Liver (tissue), 9 donors: ENCODE measurements around the gene KIF26B. TPM values are rescaled to one million over a fixed set of nuclear protein-coding genes. Genes with fewer than 3 reads are reported as not detected.
A peak's percentile ranks its signal among the peaks of the same experiment; 100 is the strongest.

ENCODE experiments used
- DNase-seq: peaks from one replicate; pipeline ENCODE4 v3.0.0-alpha.2; 2017; ENCODE audit warnings: low spot score
- H3K27ac ChIP-seq, 2 donors: one replicate each; pipeline ENCODE4 v1.7.0; 2013; ENCODE audit warnings: inconsistent platforms in 2 of 2, low read length in 2 of 2, control low read depth in 1 of 2, low read depth in 1 of 2, mild to moderate bottlenecking in 1 of 2
- H3K27me3 ChIP-seq, 4 donors: one replicate each; pipeline versions ENCODE4 v1.6.1 to v1.7.0; 2013; ENCODE audit warnings: low read length in 3 of 4, inconsistent platforms in 1 of 4, mild to moderate bottlenecking in 1 of 4, moderate library complexity in 1 of 4; ENCODE audit not compliant: control insufficient read depth in 4 of 4, insufficient read depth in 4 of 4
- H3K36me3 ChIP-seq, 4 donors: one replicate each; pipeline versions ENCODE4 v1.6.1 to v1.7.0; 2013; ENCODE audit warnings: low read length in 3 of 4, mild to moderate bottlenecking in 3 of 4, low read depth in 1 of 4, moderate library complexity in 1 of 4; ENCODE audit not compliant: control insufficient read depth in 4 of 4, insufficient read depth in 3 of 4
- H3K4me1 ChIP-seq, 4 donors: one replicate each; pipeline versions ENCODE4 v1.6.1 to v1.7.0; 2013; ENCODE audit warnings: low read length in 3 of 4, mild to moderate bottlenecking in 3 of 4, moderate library complexity in 1 of 4; ENCODE audit not compliant: control insufficient read depth in 4 of 4, insufficient read depth in 4 of 4
- H3K4me3 ChIP-seq, 3 donors: one replicate each; pipeline versions ENCODE4 v1.6.1 to v1.7.0; 2013; ENCODE audit warnings: low read length in 3 of 3, control low read depth in 1 of 3, low read depth in 1 of 3, mild to moderate bottlenecking in 1 of 3
- H3K9ac ChIP-seq, 2 donors: one replicate each; pipeline ENCODE4 v1.7.0; 2013; ENCODE audit warnings: low read length in 2 of 2, mild to moderate bottlenecking in 2 of 2, moderate library complexity in 2 of 2, control low read depth in 1 of 2, low read depth in 1 of 2
- H3K9me3 ChIP-seq, 4 donors: one replicate each; pipeline versions ENCODE4 v1.6.1 to v1.7.0; 2013; ENCODE audit warnings: low read length in 3 of 4; ENCODE audit not compliant: control insufficient read depth in 4 of 4
- ATF3 ChIP-seq: IDR thresholded peaks from 2 replicates; pipeline ENCODE4 v1.6.1; 2016; ENCODE audit warnings: antibody characterized with exemption
- CTCF ChIP-seq: fragments of 150-350 bp; IDR thresholded peaks from 2 replicates; pipeline ENCODE4 v1.5.1; 2017; ENCODE audit warnings: improper control_type of control experiment, low read depth, low read length; ENCODE audit not compliant: missing input control
- EGR1 ChIP-seq, 2 donors: IDR thresholded peaks; 2 replicates each; pipeline ENCODE4 v1.6.1; 2016 to 2018; ENCODE audit warnings: antibody characterized with exemption in 2 of 2, low read depth in 2 of 2
- FOXA2 ChIP-seq: IDR thresholded peaks from 2 replicates; pipeline ENCODE4 v1.6.1; 2016; ENCODE audit warnings: antibody characterized with exemption
- GABPA ChIP-seq, 2 donors: IDR thresholded peaks in 1 of 2; conservative IDR thresholded peaks in 1 of 2; 2 replicates each; pipeline ENCODE4 v1.6.1; 2016; ENCODE audit warnings: antibody characterized with exemption in 2 of 2, mild to moderate bottlenecking in 1 of 2, moderate library complexity in 1 of 2
- JUND ChIP-seq, 2 donors: IDR thresholded peaks; 2 replicates each; pipeline ENCODE4 v1.6.1; 2016; ENCODE audit warnings: antibody characterized with exemption in 2 of 2
- MAX ChIP-seq: IDR thresholded peaks from 2 replicates; pipeline ENCODE4 v1.6.1; 2016; ENCODE audit warnings: antibody characterized with exemption
- NR2F2 ChIP-seq: IDR thresholded peaks from 2 replicates; pipeline ENCODE4 v1.6.1; 2016; ENCODE audit warnings: antibody characterized with exemption
- RAD21 ChIP-seq, 2 donors: IDR thresholded peaks; 2 replicates each; pipeline ENCODE4 v1.6.1; 2016; ENCODE audit warnings: antibody characterized with exemption in 2 of 2, mild to moderate bottlenecking in 2 of 2
- REST ChIP-seq: IDR thresholded peaks from 2 replicates; pipeline ENCODE4 v1.6.1; 2016; ENCODE audit warnings: antibody characterized with exemption, mild to moderate bottlenecking
- RXRA ChIP-seq, 2 donors: IDR thresholded peaks; 2 replicates each; pipeline ENCODE4 v1.6.1; 2017 to 2018; ENCODE audit warnings: antibody characterized with exemption in 2 of 2, mild to moderate bottlenecking in 1 of 2
- SP1 ChIP-seq: IDR thresholded peaks from 2 replicates; pipeline ENCODE4 v1.6.1; 2018; ENCODE audit warnings: antibody characterized with exemption, mild to moderate bottlenecking
- TAF1 ChIP-seq: conservative IDR thresholded peaks from 2 replicates; pipeline ENCODE4 v1.6.1; 2016; ENCODE audit warnings: antibody characterized with exemption, mild to moderate bottlenecking
- YY1 ChIP-seq: IDR thresholded peaks from 2 replicates; pipeline ENCODE4 v1.6.1; 2016; ENCODE audit warnings: antibody characterized with exemption, mild to moderate bottlenecking
- WGBS: extraction: QIAGEN DNeasy Blood & Tissue Kit; methylation state at CpG from one replicate; pipeline ENCODE4 v1.1.7; 2013; 5-methylcytosine and 5-hydroxymethylcytosine counted together
- polyA plus RNA-seq, 2 donors: library from polyadenylated mRNA; stranded (reverse) in 1 of 2; unstranded in 1 of 2; fragments of 200-250 nt in 1 of 2; fragments of >200 nt in 1 of 2; fragmentation: Nextera tagmentation in 1 of 2; extraction: Ambion mirVana in 1 of 2; gene quantifications; one replicate each; pipeline versions ENCODE4 v1.2.1 to v1.2.3, GENCODE V29; 2013 to 2015
- total RNA-seq, 2 donors: library from RNA; depleted of rRNA; stranded (reverse); fragments of >200 nt; gene quantifications; one replicate each; pipeline ENCODE4 v1.2.3, GENCODE V29; 2014
- donor health status: healthy.
- donor health status: healthy.
- donor health status: healthy.
- donor health status: healthy.
- donor health status: healthy.

Gene KIF26B
- total and polyA plus RNA-seq, 4 donors: 0.10 to 1.7 (median 0.34) TPM

GRCh38 chr1:245591346-245592188 is 436.8 kb downstream of the KIF26B start:
- no peaks in the 10 kb centered on the region for H3K4me1 ChIP-seq
- 87% methylated on average over 25 of the region's 25 CpGs for WGBS

GRCh38 chr1:245592189-245592460 is 437.3 kb downstream of the KIF26B start:
- no peaks in the 10 kb centered on the region for H3K27me3 ChIP-seq
- WGBS: 89% methylated on average over 9 of the region's 9 CpGs
- no peaks in the 10 kb centered on the region for H3K36me3 ChIP-seq
- H3K4me1 ChIP-seq: no peaks in the 10 kb centered on the region
- no peak overlapping the region for H3K27ac ChIP-seq
- no peak for DNase-seq
- H3K4me3 ChIP-seq: no peak overlapping the region
- TF ChIP-seq TAF1 (no peak), SP1 (no peak), EGR1 (IDR thresholded peaks at IDR 0.05; ENCODE audit: low read depth in 2 of 2) (no peak), GABPA (IDR thresholded peaks at IDR 0.05 in 1 of 2, conservative IDR thresholded peaks at IDR 0.05 in 1 of 2) (no peak)
- H3K9me3 ChIP-seq: no peaks in the 10 kb centered on the region
- no peak overlapping the region for H3K9ac ChIP-seq

More at GRCh38 chr1:245591346-245592188, 436.8 kb downstream of the KIF26B start:
- H3K9me3 ChIP-seq: no peaks in the 10 kb centered on the region
- no peak overlapping the region for H3K27ac ChIP-seq
- TF ChIP-seq ATF3 (no peak), FOXA2 (no peak), JUND (IDR thresholded peaks at IDR 0.05) (no peak), SP1 (no peak), NR2F2 (no peak), RXRA (IDR thresholded peaks at IDR 0.05) (no peak), EGR1 (IDR thresholded peaks at IDR 0.05; ENCODE audit: low read depth in 2 of 2) (no peak), CTCF (no peak), MAX (no peak), YY1 (no peak), GABPA (IDR thresholded peaks at IDR 0.05 in 1 of 2, conservative IDR thresholded peaks at IDR 0.05 in 1 of 2) (no peak), RAD21 (IDR thresholded peaks at IDR 0.05) (no peak)
- no peaks in the 10 kb centered on the region for H3K27me3 ChIP-seq
- no peak overlapping the region for H3K4me3 ChIP-seq
- DNase-seq: no peak
- no peak overlapping the region for H3K9ac ChIP-seq
- H3K36me3 ChIP-seq: no peaks in the 10 kb centered on the region

- no peaks in the 10 kb centered on the region for H3K4me1 ChIP-seq
- no peaks in the 10 kb centered on the region for H3K9me3 ChIP-seq
- DNase-seq: no peak
- H3K36me3 ChIP-seq: no peaks in the 10 kb centered on the region
- TF ChIP-seq REST: peak; percentile 48
- TF ChIP-seq EGR1 (IDR thresholded peaks at IDR 0.05; ENCODE audit: low read depth in 2 of 2): no peak
- H3K27me3 ChIP-seq: no peaks in the 10 kb centered on the region
- H3K27ac ChIP-seq: no peak overlapping the region
- WGBS: 77% methylated on average over 18 of the region's 18 CpGs
- H3K4me3 ChIP-seq: no peak overlapping the region
- H3K9ac ChIP-seq: no peak overlapping the region
These were observed 443.9 kb downstream of the KIF26B start for GRCh38 chr1:245598524-245599305.
